ENCODE measurements around the gene TLR2.

DNA sequence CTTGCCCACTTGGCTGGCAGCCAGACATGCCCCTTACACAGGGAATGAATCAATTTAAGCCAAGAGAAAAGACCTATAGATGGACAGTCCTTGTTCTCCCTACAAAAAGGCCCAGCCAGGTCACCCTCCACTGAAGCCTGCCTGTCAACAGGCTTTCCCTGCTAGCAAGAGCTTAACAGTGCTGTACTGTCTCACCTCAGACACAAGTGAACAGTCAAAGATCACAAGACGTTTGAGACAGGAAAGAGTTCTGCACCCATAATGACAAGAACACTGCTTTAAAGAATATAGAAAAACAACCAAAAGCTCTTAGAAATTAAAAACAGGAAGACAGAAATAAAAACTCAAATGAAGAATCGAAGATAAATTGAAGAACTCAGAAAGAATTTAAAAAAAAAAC is 71.1 kb downstream of the TLR2 start:
- TF ChIP-seq ELF4 (CRISPR knock-in tag; IDR thresholded peaks at IDR 0.05; ENCODE audit: low read depth) (no peak), NR2C2 (CRISPR knock-in tag; IDR thresholded peaks at IDR 0.05) (no peak), FOXP1 (CRISPR knock-in tag; IDR thresholded peaks at IDR 0.05; ENCODE audit: borderline replicate concordance) (no peak)
- TF ChIP-seq, protein P1, sequence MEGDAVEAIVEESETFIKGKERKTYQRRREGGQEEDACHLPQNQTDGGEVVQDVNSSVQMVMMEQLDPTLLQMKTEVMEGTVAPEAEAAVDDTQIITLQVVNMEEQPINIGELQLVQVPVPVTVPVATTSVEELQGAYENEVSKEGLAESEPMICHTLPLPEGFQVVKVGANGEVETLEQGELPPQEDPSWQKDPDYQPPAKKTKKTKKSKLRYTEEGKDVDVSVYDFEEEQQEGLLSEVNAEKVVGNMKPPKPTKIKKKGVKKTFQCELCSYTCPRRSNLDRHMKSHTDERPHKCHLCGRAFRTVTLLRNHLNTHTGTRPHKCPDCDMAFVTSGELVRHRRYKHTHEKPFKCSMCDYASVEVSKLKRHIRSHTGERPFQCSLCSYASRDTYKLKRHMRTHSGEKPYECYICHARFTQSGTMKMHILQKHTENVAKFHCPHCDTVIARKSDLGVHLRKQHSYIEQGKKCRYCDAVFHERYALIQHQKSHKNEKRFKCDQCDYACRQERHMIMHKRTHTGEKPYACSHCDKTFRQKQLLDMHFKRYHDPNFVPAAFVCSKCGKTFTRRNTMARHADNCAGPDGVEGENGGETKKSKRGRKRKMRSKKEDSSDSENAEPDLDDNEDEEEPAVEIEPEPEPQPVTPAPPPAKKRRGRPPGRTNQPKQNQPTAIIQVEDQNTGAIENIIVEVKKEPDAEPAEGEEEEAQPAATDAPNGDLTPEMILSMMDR (IDR thresholded peaks at IDR 0.05) = no peak
- TF ChIP-seq, protein P2, sequence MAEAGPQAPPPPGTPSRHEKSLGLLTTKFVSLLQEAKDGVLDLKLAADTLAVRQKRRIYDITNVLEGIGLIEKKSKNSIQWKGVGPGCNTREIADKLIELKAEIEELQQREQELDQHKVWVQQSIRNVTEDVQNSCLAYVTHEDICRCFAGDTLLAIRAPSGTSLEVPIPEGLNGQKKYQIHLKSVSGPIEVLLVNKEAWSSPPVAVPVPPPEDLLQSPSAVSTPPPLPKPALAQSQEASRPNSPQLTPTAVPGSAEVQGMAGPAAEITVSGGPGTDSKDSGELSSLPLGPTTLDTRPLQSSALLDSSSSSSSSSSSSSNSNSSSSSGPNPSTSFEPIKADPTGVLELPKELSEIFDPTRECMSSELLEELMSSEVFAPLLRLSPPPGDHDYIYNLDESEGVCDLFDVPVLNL (CRISPR knock-in tag; IDR thresholded peaks at IDR 0.05; ENCODE audit: borderline replicate concordance, low read depth) = no peak
- TF ChIP-seq, protein P3, sequence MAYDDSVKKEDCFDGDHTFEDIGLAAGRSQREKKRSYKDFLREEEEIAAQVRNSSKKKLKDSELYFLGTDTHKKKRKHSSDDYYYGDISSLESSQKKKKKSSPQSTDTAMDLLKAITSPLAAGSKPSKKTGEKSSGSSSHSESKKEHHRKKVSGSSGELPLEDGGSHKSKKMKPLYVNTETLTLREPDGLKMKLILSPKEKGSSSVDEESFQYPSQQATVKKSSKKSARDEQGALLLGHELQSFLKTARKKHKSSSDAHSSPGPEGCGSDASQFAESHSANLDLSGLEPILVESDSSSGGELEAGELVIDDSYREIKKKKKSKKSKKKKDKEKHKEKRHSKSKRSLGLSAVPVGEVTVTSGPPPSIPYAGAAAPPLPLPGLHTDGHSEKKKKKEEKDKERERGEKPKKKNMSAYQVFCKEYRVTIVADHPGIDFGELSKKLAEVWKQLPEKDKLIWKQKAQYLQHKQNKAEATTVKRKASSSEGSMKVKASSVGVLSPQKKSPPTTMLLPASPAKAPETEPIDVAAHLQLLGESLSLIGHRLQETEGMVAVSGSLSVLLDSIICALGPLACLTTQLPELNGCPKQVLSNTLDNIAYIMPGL (CRISPR knock-in tag; IDR thresholded peaks at IDR 0.05) = no peak
- TF ChIP-seq, protein P4, sequence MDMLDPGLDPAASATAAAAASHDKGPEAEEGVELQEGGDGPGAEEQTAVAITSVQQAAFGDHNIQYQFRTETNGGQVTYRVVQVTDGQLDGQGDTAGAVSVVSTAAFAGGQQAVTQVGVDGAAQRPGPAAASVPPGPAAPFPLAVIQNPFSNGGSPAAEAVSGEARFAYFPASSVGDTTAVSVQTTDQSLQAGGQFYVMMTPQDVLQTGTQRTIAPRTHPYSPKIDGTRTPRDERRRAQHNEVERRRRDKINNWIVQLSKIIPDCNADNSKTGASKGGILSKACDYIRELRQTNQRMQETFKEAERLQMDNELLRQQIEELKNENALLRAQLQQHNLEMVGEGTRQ (CRISPR knock-in tag; IDR thresholded peaks at IDR 0.05) = no peak
- TF ChIP-seq, protein P5, sequence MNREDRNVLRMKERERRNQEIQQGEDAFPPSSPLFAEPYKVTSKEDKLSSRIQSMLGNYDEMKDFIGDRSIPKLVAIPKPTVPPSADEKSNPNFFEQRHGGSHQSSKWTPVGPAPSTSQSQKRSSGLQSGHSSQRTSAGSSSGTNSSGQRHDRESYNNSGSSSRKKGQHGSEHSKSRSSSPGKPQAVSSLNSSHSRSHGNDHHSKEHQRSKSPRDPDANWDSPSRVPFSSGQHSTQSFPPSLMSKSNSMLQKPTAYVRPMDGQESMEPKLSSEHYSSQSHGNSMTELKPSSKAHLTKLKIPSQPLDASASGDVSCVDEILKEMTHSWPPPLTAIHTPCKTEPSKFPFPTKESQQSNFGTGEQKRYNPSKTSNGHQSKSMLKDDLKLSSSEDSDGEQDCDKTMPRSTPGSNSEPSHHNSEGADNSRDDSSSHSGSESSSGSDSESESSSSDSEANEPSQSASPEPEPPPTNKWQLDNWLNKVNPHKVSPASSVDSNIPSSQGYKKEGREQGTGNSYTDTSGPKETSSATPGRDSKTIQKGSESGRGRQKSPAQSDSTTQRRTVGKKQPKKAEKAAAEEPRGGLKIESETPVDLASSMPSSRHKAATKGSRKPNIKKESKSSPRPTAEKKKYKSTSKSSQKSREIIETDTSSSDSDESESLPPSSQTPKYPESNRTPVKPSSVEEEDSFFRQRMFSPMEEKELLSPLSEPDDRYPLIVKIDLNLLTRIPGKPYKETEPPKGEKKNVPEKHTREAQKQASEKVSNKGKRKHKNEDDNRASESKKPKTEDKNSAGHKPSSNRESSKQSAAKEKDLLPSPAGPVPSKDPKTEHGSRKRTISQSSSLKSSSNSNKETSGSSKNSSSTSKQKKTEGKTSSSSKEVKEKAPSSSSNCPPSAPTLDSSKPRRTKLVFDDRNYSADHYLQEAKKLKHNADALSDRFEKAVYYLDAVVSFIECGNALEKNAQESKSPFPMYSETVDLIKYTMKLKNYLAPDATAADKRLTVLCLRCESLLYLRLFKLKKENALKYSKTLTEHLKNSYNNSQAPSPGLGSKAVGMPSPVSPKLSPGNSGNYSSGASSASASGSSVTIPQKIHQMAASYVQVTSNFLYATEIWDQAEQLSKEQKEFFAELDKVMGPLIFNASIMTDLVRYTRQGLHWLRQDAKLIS (CRISPR knock-in tag; IDR thresholded peaks at IDR 0.05; ENCODE audit: borderline replicate concordance) = no peak

All from WTC11 (cell line).